HL-60 (cell line): Measurements from ENCODE around the gene SRSF5.

Experiments
- DNase-seq, 2 experiments: peaks; one replicate each; pipeline ENCODE4 v3.0.0-alpha.2; 2010 to 2020; ENCODE audit warnings: low read depth in 1 of 2, low spot score in 1 of 2
- H3K27ac ChIP-seq: fragments of 250-450 bp; sonication (Bioruptor Pico); replicated peaks from 2 replicates; pipeline ENCODE4 v1.5.1; 2020; ENCODE audit warnings: mild to moderate bottlenecking, moderate library complexity
- H3K27me3 ChIP-seq: fragments of 250-450 bp; sonication (Bioruptor Pico); 2 replicates; pipeline ENCODE4 v1.5.1; 2021; ENCODE audit warnings: mild to moderate bottlenecking, moderate library complexity; ENCODE audit not compliant: insufficient read depth, poor library complexity, severe bottlenecking
- H3K4me3 ChIP-seq: replicated peaks from 2 replicates; pipeline ENCODE4 v1.5.1; 2011; ENCODE audit warnings: mild to moderate bottlenecking, control low read depth, low read length; ENCODE audit not compliant: insufficient read depth
- GABPA ChIP-seq: IDR thresholded peaks from 2 replicates; pipeline ENCODE4 v1.6.1; 2012; ENCODE audit warnings: low read depth
- POLR2AphosphoS5 ChIP-seq: IDR thresholded peaks from 2 replicates; pipeline ENCODE4 v1.6.1; 2012; ENCODE audit warnings: low read depth
- SPI1 ChIP-seq: IDR thresholded peaks from 2 replicates; pipeline ENCODE4 v1.6.1; 2012; ENCODE audit warnings: low read depth, mild to moderate bottlenecking, borderline replicate concordance
- TF ChIP-seq, protein P1 (sequence below): IDR thresholded peaks from 2 replicates; pipeline ENCODE4 v1.6.1; 2012; ENCODE audit warnings: low read depth; ENCODE audit not compliant: insufficient replicate concordance
- TF ChIP-seq, protein P2 (sequence below): IDR thresholded peaks from one replicate; pipeline ENCODE4 v1.5.1; 2011; ENCODE audit warnings: low read length, control low read depth, inconsistent platforms; ENCODE audit not compliant: insufficient read depth

The SRSF5 gene

DNA sequence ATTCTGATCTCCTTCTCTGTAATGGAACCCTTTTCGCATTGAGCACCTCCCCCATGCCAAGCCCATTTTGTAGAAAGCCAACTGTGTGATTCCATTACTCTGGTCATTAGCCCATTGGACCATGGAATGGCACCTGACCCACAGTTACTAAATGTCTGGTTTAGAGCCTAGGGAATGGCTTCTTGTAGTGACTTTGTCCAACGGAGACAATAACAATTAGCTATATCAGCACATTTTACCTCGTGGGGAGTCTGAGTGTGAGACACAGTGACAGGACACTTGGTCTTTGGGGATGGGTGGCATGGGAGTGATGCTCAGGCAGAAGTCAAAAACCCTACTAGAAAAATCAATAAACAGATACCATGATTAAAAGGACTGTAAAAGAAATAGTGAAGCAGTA, 19.7 kb downstream of the SRSF5 start:
- no peak for DNase-seq
- Histone ChIP-seq H3K27me3 (no peaks in the 10 kb centered on the region), H3K27ac (no peak overlapping the region), H3K4me3 (no peak overlapping the region)
- TF ChIP-seq SPI1, result no peak
- TF ChIP-seq, protein P1, sequence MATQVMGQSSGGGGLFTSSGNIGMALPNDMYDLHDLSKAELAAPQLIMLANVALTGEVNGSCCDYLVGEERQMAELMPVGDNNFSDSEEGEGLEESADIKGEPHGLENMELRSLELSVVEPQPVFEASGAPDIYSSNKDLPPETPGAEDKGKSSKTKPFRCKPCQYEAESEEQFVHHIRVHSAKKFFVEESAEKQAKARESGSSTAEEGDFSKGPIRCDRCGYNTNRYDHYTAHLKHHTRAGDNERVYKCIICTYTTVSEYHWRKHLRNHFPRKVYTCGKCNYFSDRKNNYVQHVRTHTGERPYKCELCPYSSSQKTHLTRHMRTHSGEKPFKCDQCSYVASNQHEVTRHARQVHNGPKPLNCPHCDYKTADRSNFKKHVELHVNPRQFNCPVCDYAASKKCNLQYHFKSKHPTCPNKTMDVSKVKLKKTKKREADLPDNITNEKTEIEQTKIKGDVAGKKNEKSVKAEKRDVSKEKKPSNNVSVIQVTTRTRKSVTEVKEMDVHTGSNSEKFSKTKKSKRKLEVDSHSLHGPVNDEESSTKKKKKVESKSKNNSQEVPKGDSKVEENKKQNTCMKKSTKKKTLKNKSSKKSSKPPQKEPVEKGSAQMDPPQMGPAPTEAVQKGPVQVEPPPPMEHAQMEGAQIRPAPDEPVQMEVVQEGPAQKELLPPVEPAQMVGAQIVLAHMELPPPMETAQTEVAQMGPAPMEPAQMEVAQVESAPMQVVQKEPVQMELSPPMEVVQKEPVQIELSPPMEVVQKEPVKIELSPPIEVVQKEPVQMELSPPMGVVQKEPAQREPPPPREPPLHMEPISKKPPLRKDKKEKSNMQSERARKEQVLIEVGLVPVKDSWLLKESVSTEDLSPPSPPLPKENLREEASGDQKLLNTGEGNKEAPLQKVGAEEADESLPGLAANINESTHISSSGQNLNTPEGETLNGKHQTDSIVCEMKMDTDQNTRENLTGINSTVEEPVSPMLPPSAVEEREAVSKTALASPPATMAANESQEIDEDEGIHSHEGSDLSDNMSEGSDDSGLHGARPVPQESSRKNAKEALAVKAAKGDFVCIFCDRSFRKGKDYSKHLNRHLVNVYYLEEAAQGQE, result no peak
- TF ChIP-seq, protein P2, sequence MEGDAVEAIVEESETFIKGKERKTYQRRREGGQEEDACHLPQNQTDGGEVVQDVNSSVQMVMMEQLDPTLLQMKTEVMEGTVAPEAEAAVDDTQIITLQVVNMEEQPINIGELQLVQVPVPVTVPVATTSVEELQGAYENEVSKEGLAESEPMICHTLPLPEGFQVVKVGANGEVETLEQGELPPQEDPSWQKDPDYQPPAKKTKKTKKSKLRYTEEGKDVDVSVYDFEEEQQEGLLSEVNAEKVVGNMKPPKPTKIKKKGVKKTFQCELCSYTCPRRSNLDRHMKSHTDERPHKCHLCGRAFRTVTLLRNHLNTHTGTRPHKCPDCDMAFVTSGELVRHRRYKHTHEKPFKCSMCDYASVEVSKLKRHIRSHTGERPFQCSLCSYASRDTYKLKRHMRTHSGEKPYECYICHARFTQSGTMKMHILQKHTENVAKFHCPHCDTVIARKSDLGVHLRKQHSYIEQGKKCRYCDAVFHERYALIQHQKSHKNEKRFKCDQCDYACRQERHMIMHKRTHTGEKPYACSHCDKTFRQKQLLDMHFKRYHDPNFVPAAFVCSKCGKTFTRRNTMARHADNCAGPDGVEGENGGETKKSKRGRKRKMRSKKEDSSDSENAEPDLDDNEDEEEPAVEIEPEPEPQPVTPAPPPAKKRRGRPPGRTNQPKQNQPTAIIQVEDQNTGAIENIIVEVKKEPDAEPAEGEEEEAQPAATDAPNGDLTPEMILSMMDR, result no peak
- TF ChIP-seq POLR2AphosphoS5, result no peak
- no peak for TF ChIP-seq GABPA

DNA sequence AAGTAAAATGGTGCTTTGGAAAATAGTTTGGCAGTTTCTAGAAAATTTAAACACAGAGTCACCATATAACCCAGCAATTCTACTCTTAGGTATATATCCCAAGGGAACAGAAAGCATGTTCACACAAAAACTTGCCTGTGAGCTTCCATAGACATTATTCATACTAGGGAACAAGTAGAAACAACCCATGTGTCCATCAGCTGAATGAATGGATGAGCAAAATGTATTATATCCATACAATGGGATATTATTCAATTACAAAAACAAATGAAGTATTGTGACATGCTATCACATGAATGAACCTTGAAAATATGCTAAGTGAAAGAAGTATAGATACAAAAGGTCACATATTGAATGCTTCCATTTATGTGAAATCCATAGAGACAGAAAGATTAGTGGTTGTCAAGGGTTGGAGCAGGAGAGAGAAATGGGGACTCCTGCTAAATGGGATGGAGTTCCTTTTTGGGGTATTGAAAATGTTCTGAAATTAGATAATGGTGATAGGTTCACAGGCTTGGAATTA, 22.2 kb downstream of the SRSF5 start:
- no peak for TF ChIP-seq SPI1
- no peak for TF ChIP-seq POLR2AphosphoS5
- TF ChIP-seq, protein P1, result no peak
- TF ChIP-seq, protein P2, result no peak

DNA sequence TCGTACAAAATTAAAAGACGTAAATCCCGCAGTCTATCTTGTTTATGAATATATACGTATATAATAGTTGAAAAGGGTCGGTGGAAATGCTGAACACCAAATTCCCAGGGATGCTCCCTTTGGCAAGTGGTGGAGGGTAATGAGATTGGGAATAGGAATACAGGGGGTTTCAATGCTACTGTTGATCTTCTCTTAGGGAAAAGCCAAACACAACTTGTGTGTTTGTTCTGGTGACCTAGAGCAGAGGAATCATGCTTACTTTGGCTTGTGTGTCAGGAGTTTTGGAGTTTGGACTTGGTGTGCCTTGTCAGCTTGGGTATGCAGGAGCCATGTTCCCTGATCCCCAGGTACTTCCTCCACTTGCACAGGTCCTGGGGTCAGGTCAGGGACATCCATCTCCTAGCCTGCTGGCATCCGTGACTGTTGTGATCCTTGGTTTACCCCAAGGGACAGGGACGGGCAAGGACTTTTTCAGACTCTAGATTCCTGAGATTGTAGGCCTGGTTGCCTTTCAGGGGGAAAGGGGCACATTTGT, 26.0 kb downstream of the SRSF5 start:
- Histone ChIP-seq H3K27ac (no peak overlapping the region), H3K4me3 (no peak overlapping the region), H3K27me3 (no peaks in the 10 kb centered on the region)
- no peak for TF ChIP-seq POLR2AphosphoS5
- DNase-seq, result no peak

More for the DNA sequence above, 22.2 kb downstream of the SRSF5 start:
- H3K27ac ChIP-seq, result no peak overlapping the region
- no peaks in the 10 kb centered on the region for H3K27me3 ChIP-seq
- no peak for DNase-seq
- H3K4me3 ChIP-seq, result no peak overlapping the region

DNA sequence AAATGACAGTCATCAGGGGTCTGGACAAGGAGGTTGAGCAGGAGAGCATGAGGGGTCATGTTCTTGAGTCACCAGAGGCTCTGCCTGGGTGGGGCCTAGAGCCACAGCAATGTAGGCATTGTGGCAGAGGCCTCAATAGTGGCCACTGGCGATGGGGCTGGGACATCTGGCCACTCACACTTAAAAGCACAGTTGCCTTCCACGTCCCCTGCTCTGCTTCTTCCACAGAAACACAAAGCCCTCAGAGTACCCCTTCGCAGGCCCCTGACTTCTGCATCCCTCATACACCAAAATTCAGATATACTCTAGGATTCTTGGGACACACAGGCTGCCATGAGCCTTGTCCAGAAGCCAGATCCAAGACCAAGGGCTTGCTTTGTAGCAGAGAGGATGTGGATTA, 27.8 kb downstream of the SRSF5 start:
- DNase-seq, result no peak
- TF ChIP-seq, protein P1, result no peak
- no peak for TF ChIP-seq POLR2AphosphoS5
- no peak for TF ChIP-seq GABPA
- TF ChIP-seq SPI1, result no peak
- TF ChIP-seq, protein P2, result no peak
- Histone ChIP-seq H3K4me3 (no peak overlapping the region), H3K27me3 (no peaks in the 10 kb centered on the region), H3K27ac (no peak overlapping the region)
